Body of pancreas (tissue), 4 donors: ENCODE results near the gene ATP9B. TPM values are rescaled to one million over a fixed set of nuclear protein-coding genes. Genes with fewer than 3 reads are reported as not detected.

ENCODE experiments used
- ATAC-seq: fragments of 150-250 bp; one replicate; pipeline ENCODE4 v1.9.1; 2016
- DNase-seq, 4 donors: peaks; one replicate each; pipeline ENCODE4 v3.0.0-alpha.2; 2019
- H3K27ac ChIP-seq, 4 donors: fragments of 200-600 bp; sonication (generic); 1 replicate in 3 of 4; 2 replicates in 1 of 4; pipeline versions ENCODE4 v1.5.1 to v1.6.1; 2016 to 2019; ENCODE audit warnings: mild to moderate bottlenecking in 1 of 4, mixed read lengths in 1 of 4, moderate library complexity in 1 of 4
- H3K27me3 ChIP-seq, 2 donors: fragments of 200-600 bp; sonication (generic); one replicate each; pipeline ENCODE4 v1.6.0; 2016; ENCODE audit warnings: mild to moderate bottlenecking in 1 of 2
- H3K36me3 ChIP-seq, 2 donors: fragments of 200-600 bp; sonication (generic); replicated peaks in 1 of 2; 2 replicates each; pipeline ENCODE4 v1.5.1; 2016; ENCODE audit warnings: low read depth in 2 of 2; ENCODE audit not compliant: insufficient read depth in 1 of 2
- H3K4me1 ChIP-seq: fragments of 200-600 bp; sonication (generic); one replicate; pipeline ENCODE4 v1.6.0; 2016
- H3K4me3 ChIP-seq, 2 donors: fragments of 200-600 bp; sonication (generic); 1 replicate in 1 of 2; 2 replicates in 1 of 2; pipeline ENCODE4 v1.5.1; 2016 to 2019
- H3K9me3 ChIP-seq, 3 donors: fragments of 200-600 bp; sonication (generic); 1 replicate in 2 of 3; 2 replicates in 1 of 3; pipeline ENCODE4 v1.5.1; 2016
- POLR2A ChIP-seq, 3 donors: fragments of 450-650 bp; IDR thresholded peaks; one replicate each; pipeline ENCODE4 v1.6.1; 2016; ENCODE audit warnings: antibody characterized with exemption in 3 of 3, mild to moderate bottlenecking in 2 of 3
- WGBS, 2 donors: methylation state at CpG; one replicate each; pipeline ENCODE4 v1.1.5; 2017; 5-methylcytosine and 5-hydroxymethylcytosine counted together
- intact Hi-C: fragments of 100-400 bp; cut with DNase I; formaldehyde crosslinking; loops from one replicate; pipeline ENCODE4 v1.15.1; 2023
- total RNA-seq, 2 donors: library from RNA; depleted of rRNA; stranded (reverse); fragments of >200 nt; gene quantifications; one replicate each; pipeline ENCODE4 v1.1.0, GENCODE V29; 2016
- TF ChIP-seq, protein P1 (sequence below), 7 experiments: fragments of 450-650 bp in 4 of 7; fragments of 200-600 bp in 3 of 7; sonication (generic) in 3 of 7; IDR thresholded peaks; one replicate each; pipeline ENCODE4 v1.5.1; 2016 to 2019; ENCODE audit warnings: antibody characterized with exemption in 7 of 7

Gene ATP9B
- total RNA-seq, 2 donors from 2014 or later: 19.7 to 21.1 TPM

DNA sequence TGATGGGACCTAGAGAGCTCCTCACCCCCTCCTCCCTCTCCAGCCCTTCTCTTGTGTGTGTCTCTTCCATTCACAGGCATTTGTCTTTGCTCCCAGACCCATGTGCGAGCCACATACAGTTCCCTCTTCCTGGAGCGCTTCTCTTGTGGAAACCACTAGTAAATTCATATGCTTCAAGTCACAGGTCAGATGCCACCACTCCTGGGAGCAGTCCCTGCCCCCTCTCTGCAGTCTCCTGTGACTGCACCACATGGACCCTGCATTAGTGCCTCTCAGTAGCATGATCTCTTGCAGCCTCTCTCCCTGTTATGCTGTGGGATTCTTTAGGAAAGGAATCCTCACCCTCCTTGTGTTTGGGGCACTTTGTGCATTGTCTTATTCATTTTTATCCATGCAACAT is 230.1 kb downstream of the ATP9B start:
- Histone ChIP-seq H3K4me1 (no peaks in the 10 kb centered on the region), H3K27ac (no peak overlapping the region), H3K27me3 (no peaks in the 10 kb centered on the region), H3K9me3 (no peaks in the 10 kb centered on the region), H3K4me3 (no peak overlapping the region), H3K36me3 (peaks cover 0 to 3% of the 10 kb centered on the region in 2 donors)
- no peak for TF ChIP-seq POLR2A (IDR thresholded peaks at IDR 0.05)
- TF ChIP-seq, protein P1, sequence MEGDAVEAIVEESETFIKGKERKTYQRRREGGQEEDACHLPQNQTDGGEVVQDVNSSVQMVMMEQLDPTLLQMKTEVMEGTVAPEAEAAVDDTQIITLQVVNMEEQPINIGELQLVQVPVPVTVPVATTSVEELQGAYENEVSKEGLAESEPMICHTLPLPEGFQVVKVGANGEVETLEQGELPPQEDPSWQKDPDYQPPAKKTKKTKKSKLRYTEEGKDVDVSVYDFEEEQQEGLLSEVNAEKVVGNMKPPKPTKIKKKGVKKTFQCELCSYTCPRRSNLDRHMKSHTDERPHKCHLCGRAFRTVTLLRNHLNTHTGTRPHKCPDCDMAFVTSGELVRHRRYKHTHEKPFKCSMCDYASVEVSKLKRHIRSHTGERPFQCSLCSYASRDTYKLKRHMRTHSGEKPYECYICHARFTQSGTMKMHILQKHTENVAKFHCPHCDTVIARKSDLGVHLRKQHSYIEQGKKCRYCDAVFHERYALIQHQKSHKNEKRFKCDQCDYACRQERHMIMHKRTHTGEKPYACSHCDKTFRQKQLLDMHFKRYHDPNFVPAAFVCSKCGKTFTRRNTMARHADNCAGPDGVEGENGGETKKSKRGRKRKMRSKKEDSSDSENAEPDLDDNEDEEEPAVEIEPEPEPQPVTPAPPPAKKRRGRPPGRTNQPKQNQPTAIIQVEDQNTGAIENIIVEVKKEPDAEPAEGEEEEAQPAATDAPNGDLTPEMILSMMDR (IDR thresholded peaks at IDR 0.05): no peak
- 93% methylated on average over 2 of the region's 2 CpGs for WGBS, 2 donors
- ATAC-seq: no peak
- DNase-seq: no peak
- intact Hi-C loops: no loop called here

DNA sequence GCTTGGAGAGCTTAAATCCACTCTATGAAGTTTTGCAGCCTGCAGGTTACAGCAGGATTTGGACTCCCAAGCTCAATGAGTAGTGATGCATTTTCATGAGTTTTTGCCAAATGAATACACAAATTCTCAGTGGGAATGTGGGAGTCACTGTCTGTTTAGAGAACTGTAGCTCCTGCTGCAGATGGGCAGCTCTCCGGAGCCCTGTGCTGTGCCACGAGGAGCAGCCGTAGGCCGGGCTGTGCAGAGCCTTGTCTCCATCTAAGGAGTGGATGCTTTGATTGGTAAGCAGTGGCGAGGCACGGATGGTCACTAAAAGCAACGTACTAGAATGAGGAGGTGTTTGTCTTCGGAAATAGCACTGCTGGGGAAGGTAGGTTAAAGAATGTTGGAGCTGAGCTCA is 230.5 kb downstream of the ATP9B start:
- DNase-seq (no peak), ATAC-seq (no peak)
- Histone ChIP-seq H3K4me3 (no peak overlapping the region), H3K27ac (no peak overlapping the region), H3K9me3 (no peaks in the 10 kb centered on the region), H3K27me3 (no peaks in the 10 kb centered on the region), H3K4me1 (no peaks in the 10 kb centered on the region), H3K36me3 (peaks cover under 1 to 3% of the 10 kb centered on the region in 2 donors)
- WGBS, 2 donors: 96 to 98% methylated on average over 8 of the region's 8 CpGs
- intact Hi-C loops: no loop called here
- no peak for TF ChIP-seq POLR2A (IDR thresholded peaks at IDR 0.05)
- TF ChIP-seq, protein P1 (IDR thresholded peaks at IDR 0.05): no peak

DNA sequence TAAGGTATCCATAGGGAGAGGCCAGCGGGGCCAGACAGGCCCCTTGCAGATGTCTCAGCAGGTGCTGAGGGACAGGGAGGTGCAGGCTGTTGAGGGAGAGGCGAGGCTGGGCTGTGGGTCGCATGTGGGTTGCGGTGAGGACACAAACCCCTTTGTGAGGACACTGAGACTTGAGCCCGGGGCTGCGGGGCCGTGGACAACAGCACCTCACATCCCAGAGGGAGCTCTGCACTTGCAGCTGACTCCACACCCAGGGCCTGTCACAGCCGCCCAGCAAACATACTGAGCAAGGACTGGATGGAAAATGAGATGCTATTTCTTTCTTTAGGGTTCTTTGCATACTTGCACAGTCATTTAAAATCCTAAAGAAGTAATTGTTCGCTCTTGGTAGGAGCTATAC is 231.2 kb downstream of the ATP9B start:
- Histone ChIP-seq H3K36me3 (peaks cover 3 to 6% of the 10 kb centered on the region in 2 donors), H3K27ac (no peak overlapping the region), H3K4me3 (no peak overlapping the region), H3K4me1 (no peaks in the 10 kb centered on the region), H3K27me3 (no peaks in the 10 kb centered on the region), H3K9me3 (no peaks in the 10 kb centered on the region)
- 86 to 94% methylated on average over 9 of the region's 9 CpGs for WGBS, 2 donors
- ATAC-seq: no peak
- intact Hi-C loops: no loop called here
- TF ChIP-seq, protein P1 (IDR thresholded peaks at IDR 0.05): no peak
- TF ChIP-seq POLR2A (IDR thresholded peaks at IDR 0.05): no peak
- DNase-seq: no peak

DNA sequence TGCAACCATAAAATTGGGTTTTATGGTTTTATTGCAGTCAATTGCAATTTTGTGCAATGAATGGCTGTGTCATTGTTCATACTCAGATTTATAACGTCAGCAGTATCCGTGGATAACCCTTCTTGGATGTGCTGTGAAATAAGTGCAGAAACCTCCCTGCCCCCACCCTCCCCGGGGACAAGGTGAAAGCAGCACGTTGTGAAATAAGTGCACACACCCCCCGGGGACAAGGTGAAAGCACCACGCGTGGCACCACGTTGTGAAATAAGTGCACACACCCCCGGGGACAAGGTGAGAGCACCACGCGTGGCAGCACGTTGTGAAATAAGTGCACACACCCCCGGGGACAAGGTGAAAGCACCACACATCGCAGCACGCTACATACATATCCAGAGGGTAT is 232.9 kb downstream of the ATP9B start:
- no peak for DNase-seq
- no peak for TF ChIP-seq POLR2A (IDR thresholded peaks at IDR 0.05)
- TF ChIP-seq, protein P1 (IDR thresholded peaks at IDR 0.05): no peak
- WGBS, 2 donors: 87 to 94% methylated on average over 15 of the region's 15 CpGs
- H3K27me3 ChIP-seq: no peaks in the 10 kb centered on the region
- peaks cover 6% of the 10 kb centered on the region in 2 donors for H3K36me3 ChIP-seq
- ATAC-seq: no peak
- H3K9me3 ChIP-seq: no peaks in the 10 kb centered on the region
- H3K4me3 ChIP-seq: no peak overlapping the region
- intact Hi-C loops: no loop called here
- H3K4me1 ChIP-seq: no peaks in the 10 kb centered on the region
- no peak overlapping the region for H3K27ac ChIP-seq

DNA sequence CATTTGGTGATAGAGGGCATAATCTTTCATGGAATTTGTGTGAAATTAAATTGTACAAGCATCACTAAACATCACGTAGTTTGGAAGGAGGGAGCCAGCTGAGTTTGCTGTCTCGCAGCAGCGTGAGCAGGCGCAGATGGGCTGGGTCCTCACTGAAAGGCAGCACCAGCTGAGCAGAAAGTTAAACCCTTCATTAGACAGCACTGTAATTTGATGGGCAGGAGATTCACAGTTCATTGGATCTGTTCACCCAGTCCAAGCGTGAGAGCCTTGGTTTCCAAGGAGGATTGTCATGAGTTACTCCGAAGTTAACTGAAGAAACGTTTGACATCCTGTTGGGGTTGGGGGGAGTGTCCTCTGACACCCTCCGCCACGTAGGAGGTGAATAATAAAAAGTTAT is 236.7 kb downstream of the ATP9B start:
- no peaks in the 10 kb centered on the region for H3K27me3 ChIP-seq
- TF ChIP-seq POLR2A (IDR thresholded peaks at IDR 0.05): no peak
- TF ChIP-seq, protein P1 (IDR thresholded peaks at IDR 0.05): no peak
- no peak for DNase-seq

More for the DNA sequence above, 236.7 kb downstream of the ATP9B start:
- peaks cover 6% of the 10 kb centered on the region in 2 donors for H3K36me3 ChIP-seq
- ATAC-seq: no peak
- 84 to 90% methylated on average over 9 of the region's 9 CpGs for WGBS, 2 donors
- intact Hi-C loops: no loop called here
- H3K4me1 ChIP-seq: no peaks in the 10 kb centered on the region
- no peak overlapping the region for H3K27ac ChIP-seq
- H3K9me3 ChIP-seq: no peaks in the 10 kb centered on the region
- no peak overlapping the region for H3K4me3 ChIP-seq
